Uterus (tissue), 2 donors: ENCODE results near the gene DHRS7B.

Experiments used
- POLR2A ChIP-seq, 2 donors: fragments of 450-650 bp; IDR thresholded peaks; one replicate each; pipeline ENCODE4 v1.6.1; 2016; ENCODE audit warnings: antibody characterized with exemption in 2 of 2, mild to moderate bottlenecking in 1 of 2, moderate library complexity in 1 of 2
- TF ChIP-seq, protein P1 (sequence below), 4 experiments: fragments of 200-600 bp in 2 of 4; fragments of 450-650 bp in 2 of 4; sonication (generic) in 2 of 4; IDR thresholded peaks; one replicate each; pipeline ENCODE4 v1.5.1; 2016 to 2019; ENCODE audit warnings: antibody characterized with exemption in 4 of 4, mild to moderate bottlenecking in 2 of 4, moderate library complexity in 1 of 4

DNA sequence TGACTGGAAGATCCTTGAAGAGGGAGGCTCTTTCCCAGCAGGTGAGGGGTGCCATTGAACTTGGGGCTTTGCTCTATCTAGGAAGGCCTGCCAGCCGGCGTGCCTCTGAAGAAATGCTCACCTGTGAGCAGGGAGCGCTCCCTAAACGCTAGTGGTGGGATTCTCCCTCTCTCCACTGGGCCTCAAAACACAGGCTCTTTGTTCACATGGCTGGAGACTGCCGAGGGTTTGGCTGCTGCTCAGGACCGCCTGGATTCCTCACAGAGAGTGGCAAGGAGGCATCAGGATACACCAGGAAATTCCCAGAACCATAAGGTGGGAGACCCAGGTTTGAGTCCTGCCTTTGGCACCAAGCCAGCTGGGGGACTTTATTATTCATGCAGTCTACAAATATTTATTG is 104.8 kb downstream of the DHRS7B start:
- TF ChIP-seq, protein P1, sequence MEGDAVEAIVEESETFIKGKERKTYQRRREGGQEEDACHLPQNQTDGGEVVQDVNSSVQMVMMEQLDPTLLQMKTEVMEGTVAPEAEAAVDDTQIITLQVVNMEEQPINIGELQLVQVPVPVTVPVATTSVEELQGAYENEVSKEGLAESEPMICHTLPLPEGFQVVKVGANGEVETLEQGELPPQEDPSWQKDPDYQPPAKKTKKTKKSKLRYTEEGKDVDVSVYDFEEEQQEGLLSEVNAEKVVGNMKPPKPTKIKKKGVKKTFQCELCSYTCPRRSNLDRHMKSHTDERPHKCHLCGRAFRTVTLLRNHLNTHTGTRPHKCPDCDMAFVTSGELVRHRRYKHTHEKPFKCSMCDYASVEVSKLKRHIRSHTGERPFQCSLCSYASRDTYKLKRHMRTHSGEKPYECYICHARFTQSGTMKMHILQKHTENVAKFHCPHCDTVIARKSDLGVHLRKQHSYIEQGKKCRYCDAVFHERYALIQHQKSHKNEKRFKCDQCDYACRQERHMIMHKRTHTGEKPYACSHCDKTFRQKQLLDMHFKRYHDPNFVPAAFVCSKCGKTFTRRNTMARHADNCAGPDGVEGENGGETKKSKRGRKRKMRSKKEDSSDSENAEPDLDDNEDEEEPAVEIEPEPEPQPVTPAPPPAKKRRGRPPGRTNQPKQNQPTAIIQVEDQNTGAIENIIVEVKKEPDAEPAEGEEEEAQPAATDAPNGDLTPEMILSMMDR (IDR thresholded peaks at IDR 0.05), result no peak
- TF ChIP-seq POLR2A (IDR thresholded peaks at IDR 0.05), result no peak
